ENCODE results near the gene KAZN.
"Not testable (repeated sequence)": the region's sequence is repeated elsewhere in the genome, so short reads cannot be mapped to it uniquely, and the experiment has no call there.

Gene KAZN

GRCh38 chr1:15115542-15116330 lies 517.3 kb downstream of the KAZN start:
- no peak for DNase-seq (ENCODE audit: low read depth)

- DNase-seq (ENCODE audit: low read depth), result no peak
These were observed 518.5 kb downstream of the KAZN start for GRCh38 chr1:15116966-15117365.

- no peak for DNase-seq (ENCODE audit: low read depth)
These were observed 519.3 kb downstream of the KAZN start for GRCh38 chr1:15117671-15118325.

DNA sequence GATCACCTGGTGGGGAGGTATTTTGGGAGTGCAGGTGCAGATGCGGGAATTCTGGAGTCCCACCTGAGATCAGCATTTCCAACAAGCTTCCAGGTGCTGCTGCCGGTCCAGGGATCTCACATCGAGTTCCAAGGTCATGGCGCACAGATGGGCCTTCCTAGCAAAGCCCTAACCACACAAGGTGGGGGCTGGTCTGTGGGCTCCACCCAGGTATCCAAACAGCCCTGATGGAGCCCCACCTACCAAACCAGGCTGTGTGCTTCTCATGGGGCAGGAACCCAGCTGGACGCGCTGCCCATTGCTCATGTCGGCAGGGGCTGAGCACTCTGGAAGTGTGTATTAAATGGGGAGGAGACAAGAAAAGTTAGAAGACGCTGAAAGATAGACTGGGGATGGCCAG lies 520.1 kb downstream of the KAZN start:
- no peak for DNase-seq (ENCODE audit: low read depth)

DNA sequence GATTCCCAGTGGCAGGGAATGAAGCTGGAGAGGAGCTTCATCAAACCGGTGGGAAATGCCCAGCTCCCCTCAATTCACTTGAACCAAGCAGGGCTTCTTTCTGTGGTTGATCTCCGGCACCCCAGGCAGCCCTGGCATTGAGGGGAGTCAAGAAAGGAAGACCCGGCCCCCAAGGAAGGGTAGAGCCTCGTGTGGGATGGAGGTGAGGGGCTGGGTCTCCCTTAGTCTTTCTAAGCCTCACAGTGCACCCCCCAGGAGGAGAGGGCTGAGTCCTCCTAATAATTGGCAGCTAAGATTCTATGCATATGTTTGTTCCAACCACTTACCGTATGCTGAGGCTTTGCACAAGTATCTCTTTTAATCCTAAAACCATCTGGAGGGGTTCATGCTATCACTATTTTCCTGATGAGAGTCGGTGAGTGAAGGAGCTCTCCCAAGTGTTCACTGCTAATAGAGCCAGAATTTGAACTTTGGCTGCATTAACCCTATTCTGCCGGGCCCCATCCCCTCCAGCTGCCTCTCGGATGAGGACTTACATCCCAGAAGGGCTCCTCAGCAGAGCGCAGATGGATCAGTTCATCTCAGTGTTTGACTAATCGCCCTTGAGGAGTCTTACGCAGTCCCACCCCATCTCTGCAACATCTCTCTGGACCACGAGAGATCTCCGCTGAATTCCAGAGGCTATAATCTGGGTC lies 521.9 kb downstream of the KAZN start:
- no peak for DNase-seq (ENCODE audit: low read depth)

GRCh38 chr1:15122331-15122730 lies 523.8 kb downstream of the KAZN start:
- DNase-seq (ENCODE audit: low read depth), result no peak

DNA sequence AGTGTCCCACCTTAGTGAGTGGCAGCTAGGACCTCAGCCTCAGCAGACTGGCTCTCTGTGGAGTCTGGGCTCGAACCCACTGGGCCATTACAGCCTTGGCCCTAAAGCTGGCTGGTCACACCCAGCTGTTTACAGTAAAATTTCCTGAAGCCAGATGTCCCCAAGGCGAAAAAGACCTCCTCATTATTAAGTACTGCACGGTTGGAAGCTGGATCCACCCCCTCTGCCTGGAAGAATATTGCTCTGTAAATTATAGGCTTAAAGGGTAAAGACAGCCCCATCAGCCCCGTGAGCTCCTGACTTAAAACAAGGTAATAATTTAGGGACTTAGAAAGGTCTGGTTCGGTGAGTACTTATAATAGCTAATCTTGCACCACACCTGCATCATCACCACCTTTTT lies 524.8 kb downstream of the KAZN start:
- DNase-seq (ENCODE audit: low read depth), result no peak

GRCh38 chr1:15123925-15124324 lies 525.4 kb downstream of the KAZN start:
- no peak for DNase-seq (ENCODE audit: low read depth)

DNA sequence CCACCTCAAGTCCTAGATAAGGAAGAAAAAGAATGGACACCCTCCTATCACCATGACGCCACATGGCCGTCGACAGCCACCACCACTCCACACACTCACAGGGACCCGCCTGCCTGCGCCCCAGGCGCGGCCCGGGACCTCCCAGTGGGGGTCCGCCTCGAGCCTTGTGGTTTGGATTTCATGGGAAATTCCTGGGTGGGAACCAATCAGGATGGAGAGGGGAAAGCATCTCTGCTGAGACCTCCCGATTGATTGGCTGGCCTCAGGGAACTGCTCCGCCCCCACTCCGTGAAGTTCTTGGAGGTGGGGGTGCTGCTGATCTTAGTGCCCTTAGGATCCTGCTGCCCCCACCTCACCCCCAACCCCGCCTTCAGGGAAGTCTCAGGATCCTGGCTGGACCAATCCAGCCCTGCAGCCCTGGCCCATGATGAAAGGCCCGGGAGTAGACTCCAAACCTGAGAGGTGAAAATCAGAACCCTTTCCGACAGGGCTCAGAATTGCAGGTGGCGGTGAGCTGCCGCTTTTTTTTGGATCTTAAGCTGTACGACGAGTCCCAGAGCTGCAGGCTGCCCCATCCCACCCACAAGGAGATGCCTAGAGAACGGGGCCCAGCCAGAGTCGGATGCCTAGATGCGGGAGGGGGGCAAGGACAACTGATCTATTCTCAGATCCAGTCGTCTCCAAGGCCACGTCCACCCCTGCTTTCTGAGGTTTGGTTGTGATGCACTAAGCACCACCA lies 526.0 kb downstream of the KAZN start:
- DNase-seq (ENCODE audit: low read depth), result no peak

GRCh38 chr1:15125101-15125745 lies 526.7 kb downstream of the KAZN start:
- DNase-seq (ENCODE audit: low read depth), result no peak

- DNase-seq (ENCODE audit: low read depth), result no peak
These were observed 529.6 kb downstream of the KAZN start for GRCh38 chr1:15128077-15128476.

GRCh38 chr1:15128520-15129313 lies 530.2 kb downstream of the KAZN start:
- DNase-seq (ENCODE audit: low read depth), result peak; percentile 41

- no peak for DNase-seq (ENCODE audit: low read depth)
These were observed 531.5 kb downstream of the KAZN start for GRCh38 chr1:15129944-15130343.

DNA sequence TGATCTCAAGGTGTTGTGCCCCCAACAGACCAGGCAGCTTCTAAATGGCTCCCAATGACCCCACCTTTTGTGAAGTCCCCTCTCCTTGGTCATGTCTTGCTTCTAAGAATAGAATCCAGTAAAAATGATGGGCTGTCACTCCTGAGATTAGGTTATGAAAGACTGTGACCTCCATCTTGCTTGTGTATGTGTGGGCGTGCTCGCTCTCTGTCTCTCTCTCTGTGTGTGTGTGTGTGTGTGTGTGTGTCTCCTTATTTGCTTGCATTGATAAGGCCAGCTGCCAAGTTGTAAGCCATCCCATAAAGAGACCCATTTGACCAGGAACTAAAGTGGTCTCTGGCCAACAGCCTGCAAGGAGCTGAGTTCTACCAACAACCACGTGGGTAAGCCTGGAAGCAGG lies 532.1 kb downstream of the KAZN start:
- no peak for DNase-seq (ENCODE audit: low read depth)

DNA sequence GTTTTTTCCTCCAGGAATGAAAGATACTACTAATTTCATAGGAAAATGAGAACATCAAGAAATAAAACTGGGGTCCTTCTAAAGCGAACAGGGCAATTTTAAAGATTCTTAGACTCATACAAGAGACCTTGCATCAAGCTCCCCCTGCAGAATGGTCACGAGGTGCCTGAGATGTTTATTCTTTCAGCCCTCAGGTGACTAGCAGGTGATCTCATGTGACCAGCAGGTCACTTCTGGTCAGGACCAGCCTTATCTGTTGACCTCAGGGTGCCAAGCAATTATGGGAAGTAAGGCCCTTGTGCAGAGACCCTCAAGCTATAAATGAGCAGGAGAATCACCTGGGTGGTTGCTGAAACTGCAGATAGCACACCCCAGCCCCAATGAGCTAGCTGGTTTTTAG lies 534.5 kb downstream of the KAZN start:
- DNase-seq (ENCODE audit: low read depth), result no peak

DNA sequence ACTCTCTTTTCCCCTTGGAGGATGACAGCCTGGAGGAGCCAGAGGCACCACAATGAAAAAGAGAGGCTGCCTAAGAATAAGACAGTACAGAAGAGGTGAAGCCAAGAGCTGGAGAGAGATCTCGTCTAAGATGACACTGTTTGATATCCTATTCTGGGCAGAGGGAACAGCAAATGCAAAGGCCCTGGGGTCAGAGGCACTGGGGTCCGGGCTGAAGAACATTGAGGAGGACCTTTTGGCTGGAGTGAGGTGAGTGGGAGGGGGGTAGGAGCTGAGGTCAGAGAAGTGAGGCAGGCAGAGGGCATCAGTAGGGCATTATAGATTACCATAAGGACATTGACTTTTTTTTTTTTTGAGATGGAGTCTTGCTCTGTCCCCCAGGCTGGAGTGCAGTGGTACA lies 535.8 kb downstream of the KAZN start:
- DNase-seq (ENCODE audit: low read depth), result no peak

DNA sequence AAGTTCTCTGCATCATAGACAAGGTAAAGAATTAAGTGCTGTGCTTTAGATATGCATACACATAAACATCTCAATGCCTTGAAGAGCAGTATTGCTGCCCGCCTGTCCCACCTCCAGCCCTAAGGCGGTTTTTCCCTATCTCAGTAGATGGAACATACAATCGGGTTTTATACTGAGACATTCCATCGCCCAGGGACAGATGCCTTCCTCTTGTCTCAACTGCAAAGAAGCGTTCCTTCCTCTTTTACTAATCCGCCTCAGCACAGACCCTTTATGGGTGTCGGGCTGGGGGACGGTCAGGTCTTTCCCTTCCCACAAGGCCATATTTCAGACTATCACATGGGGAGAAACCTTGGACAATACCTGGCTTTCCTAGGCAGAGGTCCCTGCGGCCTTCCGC lies 537.1 kb downstream of the KAZN start:
- not testable (repeated sequence) for DNase-seq (ENCODE audit: low read depth)

GRCh38 chr1:15137809-15138208 lies 539.3 kb downstream of the KAZN start:
- no peak for DNase-seq (ENCODE audit: low read depth)

- DNase-seq (ENCODE audit: low read depth), result no peak
These were observed 541.3 kb downstream of the KAZN start for GRCh38 chr1:15139654-15140350.

DNA sequence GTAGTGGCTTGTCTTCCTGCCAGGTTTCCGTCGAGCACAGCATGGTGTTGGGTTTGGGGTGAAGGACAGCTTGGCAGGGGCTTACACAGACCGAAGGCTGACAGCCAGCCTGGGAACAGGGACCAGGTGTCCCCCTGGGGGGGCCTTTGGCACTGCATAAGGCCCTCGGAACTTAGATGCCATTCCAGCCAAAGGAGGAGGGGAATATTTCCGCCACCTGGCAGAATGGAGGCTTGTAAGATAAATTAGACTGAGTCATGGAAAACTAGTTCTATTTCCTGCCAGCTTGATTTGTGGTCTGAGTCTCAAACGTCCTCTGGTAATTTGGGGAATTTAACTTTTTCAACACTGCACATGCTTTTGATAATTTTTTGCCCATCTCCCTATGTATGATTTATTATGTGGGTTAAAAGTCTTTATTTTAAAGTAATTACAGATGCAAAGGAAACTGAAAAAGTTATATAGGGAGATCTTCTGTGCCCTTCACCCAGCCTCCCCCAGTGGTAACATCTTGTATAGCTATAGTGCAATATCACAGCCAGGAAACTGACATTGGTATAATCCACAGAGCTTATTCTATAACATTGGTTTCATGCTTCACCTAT lies 543.6 kb downstream of the KAZN start:
- DNase-seq (ENCODE audit: low read depth), result no peak

Measured in fibroblast of gingiva (primary cell).